Measurements from ENCODE around the gene CCNY. TPM values are rescaled to one million over a fixed set of nuclear protein-coding genes. Genes with fewer than 3 reads are reported as not detected.

The CCNY gene
- total RNA-seq, 4 donors from 2014 or later, result 23.3 to 72.3 (median 26.7) TPM

GRCh38 chr10:35342183-35342753, 6.0 kb downstream of the CCNY start:
- H3K4me3 ChIP-seq (ENCODE audit: low read depth, poor library complexity, severe bottlenecking), result no peak overlapping the region
- 91 to 96% methylated on average over 5 of the region's 5 CpGs for WGBS, 2 donors
- intact Hi-C loops (cut with DNase I; ENCODE audit: low total_unique reads), result no loop called here
- TF ChIP-seq CTCF (IDR thresholded peaks at IDR 0.05) (no peak), POLR2A (IDR thresholded peaks at IDR 0.05) (no peak)
- no peak for DNase-seq (ENCODE audit: low spot score in 2 of 2)

GRCh38 chr10:35343739-35344138, 7.4 kb downstream of the CCNY start:
- TF ChIP-seq CTCF (IDR thresholded peaks at IDR 0.05), result no peak
- intact Hi-C loops (cut with DNase I; ENCODE audit: low total_unique reads), result no loop called here
- no peak for DNase-seq (ENCODE audit: low spot score in 2 of 2)
- no peak overlapping the region for H3K4me3 ChIP-seq (ENCODE audit: low read depth, poor library complexity, severe bottlenecking)

GRCh38 chr10:35345383-35345742, 9.1 kb downstream of the CCNY start:
- 98% methylated on average over 5 of the region's 5 CpGs for WGBS, 2 donors
- no peak for TF ChIP-seq POLR2A (IDR thresholded peaks at IDR 0.05)
- no peak for TF ChIP-seq CTCF (IDR thresholded peaks at IDR 0.05)
- DNase-seq (ENCODE audit: low spot score in 2 of 2), result no peak
- intact Hi-C loops (cut with DNase I; ENCODE audit: low total_unique reads), result no loop called here
- no peak overlapping the region for H3K4me3 ChIP-seq (ENCODE audit: low read depth, poor library complexity, severe bottlenecking)

- no peak overlapping the region for H3K4me3 ChIP-seq (ENCODE audit: low read depth, poor library complexity, severe bottlenecking)
- intact Hi-C loops (cut with DNase I; ENCODE audit: low total_unique reads), result no loop called here
- TF ChIP-seq CTCF (IDR thresholded peaks at IDR 0.05) (no peak), POLR2A (IDR thresholded peaks at IDR 0.05) (no peak)
- no peak for DNase-seq (ENCODE audit: low spot score in 2 of 2)
These were observed 9.9 kb downstream of the CCNY start for GRCh38 chr10:35346248-35346647.

GRCh38 chr10:35347121-35347562, 10.8 kb downstream of the CCNY start:
- H3K4me3 ChIP-seq (ENCODE audit: low read depth, poor library complexity, severe bottlenecking), result no peak overlapping the region
- DNase-seq (ENCODE audit: low spot score in 2 of 2), result no peak
- WGBS, 2 donors, result 36 to 40% methylated on average over 2 of the region's 2 CpGs
- intact Hi-C loops (cut with DNase I; ENCODE audit: low total_unique reads), result no loop called here
- no peak for TF ChIP-seq POLR2A (IDR thresholded peaks at IDR 0.05)
- TF ChIP-seq CTCF (IDR thresholded peaks at IDR 0.05), result no peak

GRCh38 chr10:35347899-35348608, 11.7 kb downstream of the CCNY start:
- no peak overlapping the region for H3K4me3 ChIP-seq (ENCODE audit: low read depth, poor library complexity, severe bottlenecking)
- DNase-seq (ENCODE audit: low spot score in 2 of 2), result no peak
- intact Hi-C loops (cut with DNase I; ENCODE audit: low total_unique reads), result no loop called here
- TF ChIP-seq CTCF (IDR thresholded peaks at IDR 0.05) (no peak), POLR2A (IDR thresholded peaks at IDR 0.05) (no peak)
- 86 to 89% methylated on average over 13 of the region's 13 CpGs for WGBS, 2 donors

All from lower leg skin (tissue), 4 donors.